A549 (cell line): ENCODE measurements around the gene TMTC1. TPM values are rescaled to one million over a fixed set of nuclear protein-coding genes. Genes with fewer than 3 reads are reported as not detected.
A peak's percentile ranks its signal among the peaks of the same experiment; 100 is the strongest.

Experiments used
- ATAC-seq, 2 experiments: fragments of 200-7000 bp in 1 of 2; fragments of >200 bp in 1 of 2; cut with Nextera tagmentation in 1 of 2; cut with Tn5 transposase in 1 of 2; 3 replicates each; pipeline versions ENCODE4 v1.8.0 to v1.9.1; 2018 to 2020; ENCODE audit warnings: mild to moderate bottlenecking in 1 of 2, moderate library complexity in 1 of 2
- CTCF ChIA-PET: fragments of 300-600 bp; sonication (Branson Sonifier 250); formaldehyde crosslinking; extraction: SDS; loops from one replicate; lab custom pipeline; 2021; ENCODE audit warnings: antibody characterized with exemption, inconsistent platforms; lab: Yijun Ruan, JAX
- POLR2A ChIA-PET: fragments of 350-600 bp; formaldehyde crosslinking; extraction: SDS; loops from one replicate; lab custom pipeline; 2021; ENCODE audit warnings: antibody characterized with exemption, inconsistent platforms; lab: Yijun Ruan, JAX
- DNase-seq, 2 experiments: peaks; one replicate each; pipeline versions ENCODE4 v3.0.0 to v3.0.0-alpha.2; 2011 to 2016; ENCODE audit warnings: low read depth in 1 of 2, low spot score in 1 of 2
- FAIRE-seq: peaks from 2 replicates; lab custom pipeline; 2011; peaks lifted over from hg19 to GRCh38; lab: Jason Lieb, UNC
- H3K27ac ChIP-seq, 2 experiments: fragments of >200 bp; sonication (Bioruptor Twin); formaldehyde crosslinking; 3 replicates each; pipeline ENCODE4 v1.5.1; 2016 to 2017
- H3K4me1 ChIP-seq: fragments of >200 bp; sonication (Bioruptor Twin); formaldehyde crosslinking; 3 replicates; pipeline ENCODE4 v1.6.1; 2016
- H3K4me2 ChIP-seq: fragments of >200 bp; sonication (Bioruptor Twin); formaldehyde crosslinking; 3 replicates; pipeline ENCODE4 v1.6.1; 2016
- H3K4me3 ChIP-seq: fragments of >200 bp; sonication (Bioruptor Twin); formaldehyde crosslinking; 3 replicates; pipeline ENCODE4 v1.5.1; 2016
- H3K9me3 ChIP-seq: fragments of >200 bp; sonication (Bioruptor Twin); formaldehyde crosslinking; 3 replicates; pipeline ENCODE4 v1.6.1; 2016
- BCL3 ChIP-seq: fragments of >200 bp; sonication (Bioruptor Twin); formaldehyde crosslinking; IDR thresholded peaks from 3 replicates; pipeline ENCODE4 v1.6.1; 2016
- CBX2 ChIP-seq: fragments of 200-600 bp; sonication (generic); IDR thresholded peaks from 2 replicates; pipeline ENCODE4 v1.6.1; 2016; ENCODE audit warnings: low read depth, mild to moderate bottlenecking, borderline replicate concordance
- CEBPB ChIP-seq, 2 experiments: fragments of >200 bp in 1 of 2; sonication (Bioruptor Twin) in 1 of 2; formaldehyde crosslinking in 1 of 2; IDR thresholded peaks; 2 replicates each; pipeline ENCODE4 v1.6.1; 2012 to 2016
- CTCF ChIP-seq: fragments of >200 bp; sonication (Bioruptor Twin); formaldehyde crosslinking; IDR thresholded peaks from 3 replicates; pipeline ENCODE4 v1.5.1; 2016
- ELK1 ChIP-seq: fragments of 150-350 bp; IDR thresholded peaks from 2 replicates; pipeline ENCODE4 v1.6.1; 2014; ENCODE audit warnings: low read depth, mild to moderate bottlenecking, low read length
- EP300 ChIP-seq, 2 experiments: fragments of >200 bp; sonication (Bioruptor Twin); formaldehyde crosslinking; IDR thresholded peaks; 2 replicates in 1 of 2; 3 replicates in 1 of 2; pipeline ENCODE4 v1.6.1; 2016 to 2017
- FOSL2 ChIP-seq, 2 experiments: fragments of 450-650 bp in 1 of 2; fragments of >200 bp in 1 of 2; sonication (Bioruptor Twin) in 1 of 2; formaldehyde crosslinking; IDR thresholded peaks; 2 replicates each; pipeline versions ENCODE4 v1.5.0 to v1.6.1; 2016 to 2020; ENCODE audit warnings: mild to moderate bottlenecking in 1 of 2, moderate library complexity in 1 of 2
- GATA3 ChIP-seq: IDR thresholded peaks from 2 replicates; pipeline ENCODE4 v1.6.1; 2012; ENCODE audit warnings: borderline replicate concordance
- HEYL ChIP-seq: fragments of 250-450 bp; sonication (Bioruptor Pico); IDR thresholded peaks from 2 replicates; pipeline ENCODE4 v1.8.0; 2021; ENCODE audit warnings: mild to moderate bottlenecking, moderate library complexity
- HMGXB4 ChIP-seq: fragments of 250-450 bp; sonication (Bioruptor Pico); IDR thresholded peaks from 2 replicates; pipeline ENCODE4 v1.5.0; 2021; ENCODE audit warnings: mild to moderate bottlenecking, moderate library complexity, borderline replicate concordance
- HOXA7 ChIP-seq: fragments of 250-450 bp; sonication (Bioruptor Pico); IDR thresholded peaks from 2 replicates; pipeline ENCODE4 v1.5.0; 2020; ENCODE audit warnings: mild to moderate bottlenecking, moderate library complexity
- HOXB5 ChIP-seq: fragments of 250-450 bp; sonication (Bioruptor Pico); IDR thresholded peaks from 2 replicates; pipeline ENCODE4 v1.5.0; 2020; ENCODE audit warnings: mild to moderate bottlenecking, moderate library complexity
- JUNB ChIP-seq: fragments of >200 bp; sonication (Bioruptor Twin); formaldehyde crosslinking; IDR thresholded peaks from 2 replicates; pipeline ENCODE4 v1.6.1; 2016
- KDM1A ChIP-seq: fragments of 200-600 bp; sonication (generic); IDR thresholded peaks from 2 replicates; pipeline ENCODE4 v1.6.1; 2016; ENCODE audit warnings: low read depth, mild to moderate bottlenecking
- MAFK ChIP-seq: fragments of 450-650 bp; IDR thresholded peaks from 2 replicates; pipeline ENCODE4 v1.6.1; 2014; ENCODE audit not compliant: partially characterized antibody
- MAZ ChIP-seq: fragments of 150-350 bp; IDR thresholded peaks from 2 replicates; pipeline ENCODE4 v1.6.1; 2014; ENCODE audit warnings: antibody characterized with exemption, low read depth, low read length, borderline replicate concordance
- NFE2L2 ChIP-seq: fragments of 150-350 bp; conservative IDR thresholded peaks from 2 replicates; pipeline ENCODE4 v1.6.1; 2014; ENCODE audit warnings: low read length
- PHF8 ChIP-seq: fragments of 200-600 bp; sonication (generic); IDR thresholded peaks from 2 replicates; pipeline ENCODE4 v1.6.1; 2016; ENCODE audit warnings: low read depth, mild to moderate bottlenecking, antibody characterized with exemption, moderate library complexity, borderline replicate concordance
- RAD21 ChIP-seq, 2 experiments: fragments of >200 bp in 1 of 2; sonication (Bioruptor Twin) in 1 of 2; formaldehyde crosslinking in 1 of 2; IDR thresholded peaks in 1 of 2; conservative IDR thresholded peaks in 1 of 2; 2 replicates in 1 of 2; 3 replicates in 1 of 2; pipeline ENCODE4 v1.6.1; 2012 to 2018; ENCODE audit warnings: inconsistent platforms in 1 of 2
- RNF2 ChIP-seq: fragments of 200-600 bp; sonication (generic); IDR thresholded peaks from 2 replicates; pipeline ENCODE4 v1.6.1; 2016; ENCODE audit warnings: low read depth, mild to moderate bottlenecking, antibody characterized with exemption, moderate library complexity, borderline replicate concordance
- SMC3 ChIP-seq: fragments of >200 bp; sonication (Bioruptor Twin); formaldehyde crosslinking; IDR thresholded peaks from 3 replicates; pipeline ENCODE4 v1.6.1; 2018; ENCODE audit warnings: inconsistent platforms
- SREBF2 ChIP-seq: fragments of 450-650 bp; IDR thresholded peaks from 2 replicates; pipeline ENCODE4 v1.6.1; 2014; ENCODE audit warnings: mild to moderate bottlenecking, moderate library complexity
- USF2 ChIP-seq: fragments of 450-650 bp; IDR thresholded peaks from 2 replicates; pipeline ENCODE4 v1.6.1; 2014; ENCODE audit warnings: antibody characterized with exemption
- ZNF302 ChIP-seq: fragments of 250-450 bp; sonication (Bioruptor Pico); IDR thresholded peaks from 2 replicates; pipeline ENCODE4 v1.9.0; 2021; ENCODE audit warnings: inconsistent platforms, mild to moderate bottlenecking, moderate library complexity
- WGBS: methylation state at CpG from one replicate; pipeline ENCODE4 v1.1.6; 2017; ENCODE audit errors: missing lambda C conversion rate; 5-methylcytosine and 5-hydroxymethylcytosine counted together
- polyA plus RNA-seq, 4 experiments: library from polyadenylated mRNA; depleted of rRNA in 3 of 4; stranded (reverse); fragments of >200 nt; fragmentation: RNase III in 1 of 4; extraction: RNeasy Plus Mini Kit Qiagen cat#74134 plus additional on column Dnase treatment in 1 of 4; gene quantifications; 2 replicates in 3 of 4; 3 replicates in 1 of 4; pipeline ENCODE4 v1.2.3, GENCODE V29; 2011 to 2017

Gene TMTC1
- polyA plus RNA-seq, 2 of the 4 experiments (the other 2 are of a cell fraction) = 0.28 TPM; not detected in 1

GRCh38 chr12:29519585-29520182, 264.1 kb downstream of the TMTC1 start:
- CTCF ChIA-PET = interaction anchor here (0.6 to 2.7 kb wide), 25 partner anchors 8 to 1466 kb away, joined by 3 to 12 read pairs (median 3); no protein-coding TSS in a partner anchor
- ATAC-seq = peak; percentile 44 to 50; a peak in 1 of 6 replicates
- H3K27ac ChIP-seq = no peak overlapping the region
- H3K4me1 ChIP-seq = no peaks in the 10 kb centered on the region
- FAIRE-seq = no peak
- no peak overlapping the region for H3K4me3 ChIP-seq
- no peaks in the 10 kb centered on the region for H3K9me3 ChIP-seq
- TF ChIP-seq RAD21 (conservative IDR thresholded peaks at IDR 0.05 in 1 of 2, IDR thresholded peaks at IDR 0.05 in 1 of 2) (peak; percentile 75 to 76), PHF8 (no peak), SMC3 (peak; percentile 71), CBX2 (no peak), MAFK (no peak), CTCF (peak; percentile 76), CEBPB (IDR thresholded peaks at IDR 0.05) (no peak)
- no peak overlapping the region for H3K4me2 ChIP-seq
- POLR2A ChIA-PET = no interaction called here
- peak; percentile 8 to 60 for DNase-seq

- no peak overlapping the region for H3K4me3 ChIP-seq
- no peak overlapping the region for H3K27ac ChIP-seq
- 0% methylated on average over 2 of the region's 2 CpGs for WGBS
- TF ChIP-seq EP300 (IDR thresholded peaks at IDR 0.05) (no peak), KDM1A (no peak), SREBF2 (no peak), HEYL (CRISPR knock-in tag) (no peak), BCL3 (no peak), JUNB (no peak), MAZ (no peak), HOXA7 (CRISPR knock-in tag) (no peak), RNF2 (no peak), NFE2L2 (no peak), GATA3 (no peak), USF2 (no peak), FOSL2 (IDR thresholded peaks at IDR 0.05) (no peak), FOSL2 (CRISPR knock-in tag; IDR thresholded peaks at IDR 0.05) (no peak), HMGXB4 (CRISPR knock-in tag) (no peak), CBX2 (no peak), MAFK (no peak), ELK1 (no peak), HOXB5 (CRISPR knock-in tag) (no peak), ZNF302 (CRISPR knock-in tag) (no peak)
- ATAC-seq (no peak), FAIRE-seq (no peak), DNase-seq (no peak)
- CTCF ChIA-PET = interaction anchor here (0.6 to 2.7 kb wide), 9 partner anchors 8 to 1762 kb away, joined by 3 to 10 read pairs (median 6); no protein-coding TSS in a partner anchor
- H3K4me2 ChIP-seq = no peak overlapping the region
- H3K9me3 ChIP-seq = no peaks in the 10 kb centered on the region
- no peaks in the 10 kb centered on the region for H3K4me1 ChIP-seq
- POLR2A ChIA-PET = no interaction called here
These were observed 265.3 kb downstream of the TMTC1 start for GRCh38 chr12:29518407-29518806.
